OCI-LY7 (cell line): ENCODE measurements around the gene VIPAS39. TPM values are rescaled to one million over a fixed set of nuclear protein-coding genes. Genes with fewer than 3 reads are reported as not detected.

ENCODE experiments used
- BruUV-seq: library from RNA; stranded (reverse); fragments of 400-500 nt; replicated peaks from 2 replicates; lab custom pipeline; 2021; lab: Mats Ljungman, UMichigan
- CTCF ChIA-PET: fragments of 300-600 bp; sonication (Branson Sonifier 250); formaldehyde crosslinking; loops from one replicate; lab custom pipeline; 2022; ENCODE audit warnings: antibody characterized with exemption; ENCODE audit not compliant: unreplicated experiment; lab: Charles Lee
- POLR2A ChIA-PET: fragments of 300-600 bp; sonication (Branson Sonifier 250); formaldehyde crosslinking; loops from one replicate; lab custom pipeline; 2022; ENCODE audit warnings: antibody characterized with exemption; lab: Charles Lee
- DNase-seq: peaks from one replicate; pipeline ENCODE4 v3.0.0-alpha.2; 2015; ENCODE audit warnings: low spot score
- H2AFZ ChIP-seq: fragments of 200-600 bp; sonication (generic), shearing (Covaris generic); 2 replicates; pipeline ENCODE4 v1.6.1; 2014; ENCODE audit warnings: mild to moderate bottlenecking, antibody characterized with exemption, low read length, moderate library complexity
- H3K27ac ChIP-seq: fragments of 200-600 bp; sonication (generic); 2 replicates; pipeline ENCODE4 v1.5.1; 2014; ENCODE audit warnings: mixed run types, low read depth, mild to moderate bottlenecking, moderate library complexity, low read length, inconsistent platforms; ENCODE audit not compliant: poor library complexity, severe bottlenecking
- H3K36me3 ChIP-seq: fragments of 200-600 bp; sonication (generic); 2 replicates; pipeline ENCODE4 v1.6.1; 2014; ENCODE audit warnings: mild to moderate bottlenecking, antibody characterized with exemption, low read length, moderate library complexity, mixed read lengths; ENCODE audit not compliant: insufficient read depth
- H3K4me1 ChIP-seq: fragments of 200-600 bp; sonication (generic); 2 replicates; pipeline ENCODE4 v1.5.1; 2014; ENCODE audit warnings: mild to moderate bottlenecking, low read length; ENCODE audit not compliant: insufficient read depth, poor library complexity, severe bottlenecking
- H3K4me2 ChIP-seq: fragments of 200-600 bp; sonication (generic); 2 replicates; pipeline ENCODE4 v1.6.1; 2014; ENCODE audit warnings: mild to moderate bottlenecking, low read length
- H3K4me3 ChIP-seq: fragments of 200-600 bp; sonication (generic); 2 replicates; pipeline ENCODE4 v1.5.1; 2014; ENCODE audit warnings: mild to moderate bottlenecking, low read depth, low read length; ENCODE audit not compliant: poor library complexity, severe bottlenecking
- H3K79me2 ChIP-seq: fragments of 200-600 bp; sonication (generic); 2 replicates; pipeline ENCODE4 v1.6.1; 2016; ENCODE audit warnings: low read depth, mild to moderate bottlenecking, low read length, moderate library complexity, mixed read lengths; ENCODE audit not compliant: insufficient read depth
- H3K9me2 ChIP-seq: fragments of 200-600 bp; sonication (generic); 2 replicates; pipeline ENCODE4 v1.6.1; 2016; ENCODE audit warnings: mild to moderate bottlenecking, low read length, mixed read lengths; ENCODE audit not compliant: insufficient read depth
- H3K9me3 ChIP-seq: fragments of 200-600 bp; sonication (generic); 2 replicates; pipeline ENCODE4 v1.6.1; 2014; ENCODE audit warnings: mild to moderate bottlenecking, mixed run types, low read length, mixed read lengths
- H4K20me1 ChIP-seq: fragments of 200-600 bp; sonication (generic); 2 replicates; pipeline ENCODE4 v1.6.1; 2014; ENCODE audit warnings: mild to moderate bottlenecking, antibody characterized with exemption, low read length, moderate library complexity, mixed read lengths; ENCODE audit not compliant: insufficient read depth
- EZH2phosphoT487 ChIP-seq: fragments of 200-600 bp; sonication (generic); IDR thresholded peaks from 2 replicates; pipeline ENCODE4 v1.6.1; 2018; ENCODE audit warnings: low read depth, borderline replicate concordance, mild to moderate bottlenecking, mixed run types, antibody characterized with exemption, low read length, moderate library complexity, mixed read lengths
- intact Hi-C: fragments of 100-400 bp; cut with micrococcal nuclease; formaldehyde crosslinking; loops from one replicate; pipeline ENCODE4 v1.10.0; 2022; ENCODE audit not compliant: unreplicated experiment
- total RNA-seq, 2 experiments: library from RNA; depleted of rRNA in 1 of 2; stranded (reverse); fragments of >200 nt in 1 of 2; shearing (Covaris generic) in 1 of 2; gene quantifications; 2 replicates each; pipeline ENCODE4 v1.2.3, GENCODE V29; 2014 to 2022
- TF ChIP-seq, protein P1 (sequence below): fragments of 200-600 bp; sonication (generic); conservative IDR thresholded peaks from 2 replicates; pipeline ENCODE4 v1.5.1; 2014; ENCODE audit warnings: mild to moderate bottlenecking, antibody characterized with exemption, low read length, moderate library complexity, mixed read lengths

The VIPAS39 gene
- total RNA-seq, 2 experiments from 2014 or later, result 13.3 to 20.4 TPM

DNA sequence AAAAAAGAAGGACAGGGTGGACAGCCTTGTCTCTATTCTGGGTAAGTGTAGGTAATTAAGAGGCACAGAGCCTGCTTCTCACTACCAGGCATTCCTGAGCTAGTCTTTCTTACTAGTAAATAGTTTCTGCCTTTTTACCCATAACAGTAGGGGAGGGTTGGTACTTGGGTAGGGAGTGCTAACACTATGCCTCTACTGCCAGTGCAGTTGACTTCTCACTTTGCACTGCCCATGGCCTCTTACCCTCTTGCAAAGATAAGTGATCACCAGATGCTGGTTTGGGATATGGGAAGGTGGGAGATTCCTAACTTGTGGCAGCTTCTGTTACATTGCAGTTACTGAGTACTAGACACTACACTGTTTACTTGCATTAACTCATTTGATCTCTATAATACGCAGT is 12.1 kb upstream of the VIPAS39 start:
- CTCF ChIA-PET, result no interaction called here
- Histone ChIP-seq H3K4me3 (no peak overlapping the region), H3K36me3 (peaks cover 51% of the 10 kb centered on the region), H3K79me2 (no peaks in the 10 kb centered on the region), H3K27ac (no peak overlapping the region), H3K4me2 (no peak overlapping the region), H4K20me1 (peaks cover 4% of the 10 kb centered on the region), H2AFZ (no peak overlapping the region), H3K9me2 (no peaks in the 10 kb centered on the region), H3K9me3 (no peaks in the 10 kb centered on the region), H3K4me1 (no peaks in the 10 kb centered on the region)
- TF ChIP-seq, protein P1, sequence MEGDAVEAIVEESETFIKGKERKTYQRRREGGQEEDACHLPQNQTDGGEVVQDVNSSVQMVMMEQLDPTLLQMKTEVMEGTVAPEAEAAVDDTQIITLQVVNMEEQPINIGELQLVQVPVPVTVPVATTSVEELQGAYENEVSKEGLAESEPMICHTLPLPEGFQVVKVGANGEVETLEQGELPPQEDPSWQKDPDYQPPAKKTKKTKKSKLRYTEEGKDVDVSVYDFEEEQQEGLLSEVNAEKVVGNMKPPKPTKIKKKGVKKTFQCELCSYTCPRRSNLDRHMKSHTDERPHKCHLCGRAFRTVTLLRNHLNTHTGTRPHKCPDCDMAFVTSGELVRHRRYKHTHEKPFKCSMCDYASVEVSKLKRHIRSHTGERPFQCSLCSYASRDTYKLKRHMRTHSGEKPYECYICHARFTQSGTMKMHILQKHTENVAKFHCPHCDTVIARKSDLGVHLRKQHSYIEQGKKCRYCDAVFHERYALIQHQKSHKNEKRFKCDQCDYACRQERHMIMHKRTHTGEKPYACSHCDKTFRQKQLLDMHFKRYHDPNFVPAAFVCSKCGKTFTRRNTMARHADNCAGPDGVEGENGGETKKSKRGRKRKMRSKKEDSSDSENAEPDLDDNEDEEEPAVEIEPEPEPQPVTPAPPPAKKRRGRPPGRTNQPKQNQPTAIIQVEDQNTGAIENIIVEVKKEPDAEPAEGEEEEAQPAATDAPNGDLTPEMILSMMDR, result no peak
- no peak for TF ChIP-seq EZH2phosphoT487
- BruUV-seq, result no TSS peak
- DNase-seq, result no peak
- POLR2A ChIA-PET, result no interaction called here
- intact Hi-C loops, result no loop called here

DNA sequence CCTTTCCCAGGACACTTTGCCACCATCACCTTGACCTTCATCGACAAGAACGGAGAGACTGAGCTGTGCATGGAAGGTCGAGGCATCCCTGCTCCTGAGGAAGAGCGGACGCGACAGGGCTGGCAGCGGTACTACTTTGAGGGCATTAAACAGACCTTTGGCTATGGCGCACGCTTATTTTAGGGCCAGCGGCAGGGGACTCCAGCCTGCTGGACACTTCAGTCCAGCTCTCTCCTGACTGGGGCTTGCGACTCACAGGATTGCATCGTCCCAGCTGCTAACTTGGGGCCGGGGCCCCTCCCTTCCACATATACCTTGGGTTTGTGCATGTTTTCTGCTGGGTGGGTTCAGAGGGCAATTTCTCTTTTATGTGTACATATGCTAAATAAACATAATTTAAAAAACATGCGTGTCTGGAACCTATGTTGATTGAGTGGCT is 11.7 kb upstream of the VIPAS39 start:
- Histone ChIP-seq H3K9me2 (no peaks in the 10 kb centered on the region), H3K4me1 (no peaks in the 10 kb centered on the region), H3K4me3 (no peak overlapping the region), H4K20me1 (peaks cover 4% of the 10 kb centered on the region), H3K27ac (no peak overlapping the region), H3K9me3 (no peaks in the 10 kb centered on the region), H3K4me2 (no peak overlapping the region), H3K79me2 (no peaks in the 10 kb centered on the region), H2AFZ (no peak overlapping the region), H3K36me3 (peaks cover 56% of the 10 kb centered on the region)
- no peak for TF ChIP-seq EZH2phosphoT487
- TF ChIP-seq, protein P1, result no peak
- POLR2A ChIA-PET, result interaction anchor here (0.7 kb wide), 1 partner anchor 107 kb away, joined by 3 read pairs; no protein-coding TSS in a partner anchor
- intact Hi-C loops, result no loop called here
- BruUV-seq, result TSS peak; percentile 70
- DNase-seq, result no peak
- CTCF ChIA-PET, result no interaction called here

DNA sequence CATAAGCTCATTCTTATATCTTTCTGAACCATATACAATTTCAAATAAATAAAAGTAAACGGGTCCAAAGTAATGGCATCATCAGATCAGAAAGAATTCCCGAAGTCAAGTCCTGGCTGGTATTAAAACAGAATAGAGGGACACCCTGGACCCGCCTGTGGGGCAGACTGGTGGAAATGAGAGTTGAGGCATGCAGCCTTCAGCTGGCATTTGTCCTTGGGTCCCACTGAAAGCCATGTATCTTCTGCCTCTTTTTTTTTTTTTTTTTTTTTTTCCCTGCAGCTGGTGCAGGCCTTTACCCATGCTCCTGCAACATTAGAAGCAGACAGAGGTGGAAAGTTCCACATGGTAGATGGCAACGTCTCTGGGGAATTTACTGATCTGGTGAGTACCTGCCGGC is 10.4 kb upstream of the VIPAS39 start:
- Histone ChIP-seq H3K4me2 (no peak overlapping the region), H3K4me1 (no peaks in the 10 kb centered on the region), H3K9me3 (no peaks in the 10 kb centered on the region), H4K20me1 (peaks cover 4% of the 10 kb centered on the region), H3K27ac (no peak overlapping the region), H3K79me2 (no peaks in the 10 kb centered on the region), H2AFZ (no peak overlapping the region), H3K4me3 (no peak overlapping the region), H3K36me3 (peaks cover 68% of the 10 kb centered on the region), H3K9me2 (no peaks in the 10 kb centered on the region)
- intact Hi-C loops, result no loop called here
- ChIA-PET CTCF (interaction anchor here (0.8 kb wide), 1 partner anchor 11 kb away, joined by 3 read pairs; no protein-coding TSS in a partner anchor), POLR2A (interaction anchor here (0.6 to 1.3 kb wide), 3 partner anchors 8 to 681 kb away, joined by 3 to 8 read pairs (median 3); no protein-coding TSS in a partner anchor)
- DNase-seq, result no peak
- BruUV-seq, result no TSS peak
- TF ChIP-seq, protein P1, result no peak
- TF ChIP-seq EZH2phosphoT487, result no peak
